HG03064 (cell line): ENCODE measurements around the gene LIN9.
"Not testable (repeated sequence)": the region's sequence is repeated elsewhere in the genome, so short reads cannot be mapped to it uniquely, and the experiment has no call there.

Experiments
- ATAC-seq: cut with Tn5 transposase; IDR thresholded peaks from one replicate; pipeline ENCODE4 v1.9.1; 2021; ENCODE audit warnings: low read depth; ENCODE audit not compliant: unreplicated experiment

LIN9 gene

GRCh38 chr1:226308723-226309397 lies at the start of gene LIN9:
Gene LIN9, minus strand, starts transcription at chr1:226309164. Its CDS starts 25 bp downstream, at chr1:226309139.
- ATAC-seq = peak; percentile 72

DNA sequence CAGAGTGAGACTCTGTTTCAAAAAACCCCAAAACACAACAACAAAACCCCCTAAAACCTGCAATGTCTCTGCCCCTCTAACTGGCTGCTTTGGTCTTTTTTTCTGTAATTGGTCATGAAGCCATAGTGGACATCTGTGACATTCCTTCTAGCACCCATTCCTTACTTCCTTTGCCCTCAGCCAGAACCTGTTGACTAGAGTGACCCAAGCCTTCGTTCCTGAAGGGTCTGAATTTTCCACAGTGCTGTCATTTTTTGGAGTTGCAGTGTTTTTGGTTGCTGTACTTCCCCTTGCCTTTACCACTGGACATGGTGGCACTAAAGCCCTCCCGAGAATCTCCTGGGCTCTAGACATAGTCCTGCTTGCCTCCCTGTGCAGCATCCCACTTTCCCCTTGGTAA lies 48.5 kb upstream of the LIN9 start:
- ATAC-seq = no peak

DNA sequence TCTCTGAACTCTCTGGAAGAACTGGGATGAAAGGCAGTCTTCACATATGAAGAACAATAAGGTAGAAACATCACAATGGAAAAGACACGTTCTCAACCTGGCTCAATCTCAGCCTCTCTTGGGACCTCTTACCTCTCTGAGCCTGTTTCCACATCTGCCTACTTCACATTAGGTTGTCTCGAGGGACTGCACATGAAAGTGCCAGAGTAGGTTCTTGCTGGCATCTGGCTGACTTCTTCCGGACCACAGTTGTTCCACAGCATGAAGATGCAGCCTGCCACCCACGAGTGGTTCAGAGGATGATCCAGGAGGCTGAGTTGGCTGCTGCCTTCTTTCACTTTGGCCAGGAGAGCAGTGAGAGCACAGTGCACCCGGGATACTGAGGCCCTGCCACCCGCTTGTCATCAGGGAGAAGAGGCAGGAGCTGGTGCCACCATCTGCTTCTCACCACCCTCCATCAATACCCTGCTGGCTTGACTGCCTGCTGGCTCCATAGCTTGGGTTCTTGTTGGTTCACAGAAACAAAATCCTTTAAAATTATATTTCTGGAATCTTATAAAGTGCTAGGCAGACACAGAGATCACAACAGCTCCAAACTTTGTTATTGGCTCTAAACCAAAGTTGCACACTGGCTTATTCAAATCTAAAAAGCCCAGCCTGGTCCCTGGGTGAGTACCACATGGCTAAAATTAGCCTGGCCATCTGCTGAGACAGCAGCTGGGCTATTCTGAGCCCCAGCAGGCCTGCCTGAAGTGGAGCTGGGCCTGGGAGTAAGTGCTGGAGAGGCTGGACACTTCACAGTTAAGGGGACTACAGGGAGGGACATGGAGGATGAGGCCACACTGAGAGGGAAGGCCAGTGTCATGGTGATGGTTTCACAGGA lies 46.9 kb upstream of the LIN9 start:
- no peak for ATAC-seq

GRCh38 chr1:226355016-226355415 lies 46.1 kb upstream of the LIN9 start:
- no peak for ATAC-seq

- ATAC-seq = no peak
These were observed 44.9 kb upstream of the LIN9 start for GRCh38 chr1:226353698-226354525.

- no peak for ATAC-seq
These were observed 42.7 kb upstream of the LIN9 start for GRCh38 chr1:226351709-226352108.

DNA sequence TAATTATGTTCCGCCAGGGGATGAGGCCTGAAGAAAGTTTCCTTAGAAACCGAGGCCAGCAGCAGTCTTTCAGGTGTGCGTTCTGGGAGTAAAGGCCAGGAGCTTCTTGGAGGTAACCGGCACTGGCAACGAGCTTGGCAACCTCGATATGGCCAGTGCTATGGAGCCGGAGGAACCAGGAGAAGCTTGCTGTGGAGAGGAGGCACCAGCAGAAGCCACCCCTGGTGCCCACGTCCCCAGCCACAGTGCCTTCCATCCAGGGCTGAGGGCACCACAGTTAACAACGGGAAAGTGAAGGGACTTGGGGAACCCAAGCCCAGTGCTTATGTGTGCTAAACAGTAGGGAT lies 41.5 kb upstream of the LIN9 start:
- peak; percentile 15 for ATAC-seq

DNA sequence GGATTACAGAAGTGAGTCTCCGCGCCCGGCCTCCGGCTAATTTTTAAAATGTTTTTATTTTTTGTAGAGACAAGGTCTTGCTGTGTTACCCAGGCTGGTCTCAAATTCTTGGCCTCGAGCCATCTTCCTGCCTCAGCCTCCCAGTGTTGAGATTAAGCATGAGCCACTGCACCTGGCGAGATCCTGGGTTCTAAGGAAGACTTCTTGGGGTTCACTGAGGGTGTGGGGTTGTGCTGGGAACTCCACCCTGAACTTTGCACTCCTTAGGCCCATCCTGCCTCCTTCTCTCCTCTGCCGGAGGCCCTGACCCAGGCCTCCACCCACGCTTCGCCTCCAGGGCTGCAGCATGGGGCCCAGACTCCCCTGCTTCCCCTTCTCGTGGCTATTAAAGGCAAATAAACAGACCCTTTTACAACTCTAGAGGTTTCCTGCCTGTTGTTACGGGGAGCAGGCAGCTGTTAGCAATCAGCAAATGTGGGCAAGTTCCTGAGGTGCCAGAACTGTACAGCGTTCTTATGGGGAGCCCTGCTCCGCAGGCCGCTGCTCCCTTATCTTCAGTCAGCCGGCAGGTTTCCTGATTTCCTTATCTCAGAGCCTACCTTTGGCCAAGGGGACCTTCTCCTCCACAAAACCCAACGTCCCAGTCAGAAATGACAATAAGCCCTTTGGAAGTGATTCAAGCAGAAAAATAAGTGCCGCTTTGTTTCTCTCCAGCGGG lies 41.0 kb upstream of the LIN9 start:
- ATAC-seq = peak; percentile 62

DNA sequence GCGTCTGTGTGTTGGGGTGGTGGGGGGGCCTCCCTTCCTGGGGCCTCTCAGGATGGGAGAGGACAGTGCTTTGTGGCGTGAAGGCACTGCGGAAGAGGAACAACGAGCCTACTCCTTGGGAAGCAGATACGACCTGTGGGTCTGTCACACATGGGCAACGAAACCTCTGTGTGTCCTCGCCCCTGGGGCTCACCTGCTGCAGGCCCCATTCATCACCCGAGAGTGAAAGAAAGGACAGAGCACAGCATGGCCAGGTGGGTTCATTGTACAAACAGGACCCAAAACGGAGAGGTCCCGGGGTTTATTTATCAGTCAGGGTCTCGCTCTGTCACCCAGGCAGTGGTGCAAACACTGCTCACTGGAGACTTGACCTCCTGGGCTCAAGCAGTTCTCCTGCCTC lies 40.1 kb upstream of the LIN9 start:
- no peak for ATAC-seq

DNA sequence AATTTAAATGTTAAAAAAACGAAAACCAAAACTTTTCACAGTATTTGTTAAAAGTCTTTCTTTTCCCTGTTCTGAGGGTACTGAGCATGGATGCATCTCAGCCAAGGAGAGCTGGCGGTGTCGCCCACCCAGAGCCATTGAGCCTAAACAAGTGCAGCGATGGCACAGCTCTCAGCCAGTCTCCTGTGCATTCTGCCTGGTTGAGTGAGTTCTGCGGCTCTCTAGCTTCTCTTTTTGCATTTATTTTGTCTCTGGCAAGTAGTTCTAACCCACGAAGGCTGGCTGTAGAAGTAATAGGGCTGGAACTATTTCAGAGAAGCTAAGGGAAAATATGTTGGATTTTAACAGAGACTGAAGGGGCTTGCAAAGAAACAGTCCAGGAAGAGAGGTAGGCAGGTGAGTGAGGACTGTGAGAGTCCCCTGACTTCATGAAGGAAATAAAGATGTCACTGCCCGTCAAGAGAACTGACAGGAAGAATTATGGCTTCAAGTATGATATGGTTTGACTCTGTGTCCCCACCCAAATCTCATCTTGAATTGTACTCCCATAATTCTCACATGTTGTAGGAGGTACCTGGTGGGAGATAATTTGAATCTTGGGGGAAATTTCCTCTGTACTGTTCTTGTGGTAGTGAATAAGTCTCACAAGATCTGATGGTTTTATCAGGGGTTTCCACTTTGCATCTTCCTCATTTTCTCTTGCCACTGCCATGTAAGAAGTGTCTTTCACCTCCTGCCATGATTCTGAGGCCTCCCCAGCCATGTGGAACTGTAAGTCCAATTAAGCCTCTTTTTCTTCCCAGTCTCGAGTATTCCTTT lies 35.7 kb upstream of the LIN9 start:
- no peak for ATAC-seq

DNA sequence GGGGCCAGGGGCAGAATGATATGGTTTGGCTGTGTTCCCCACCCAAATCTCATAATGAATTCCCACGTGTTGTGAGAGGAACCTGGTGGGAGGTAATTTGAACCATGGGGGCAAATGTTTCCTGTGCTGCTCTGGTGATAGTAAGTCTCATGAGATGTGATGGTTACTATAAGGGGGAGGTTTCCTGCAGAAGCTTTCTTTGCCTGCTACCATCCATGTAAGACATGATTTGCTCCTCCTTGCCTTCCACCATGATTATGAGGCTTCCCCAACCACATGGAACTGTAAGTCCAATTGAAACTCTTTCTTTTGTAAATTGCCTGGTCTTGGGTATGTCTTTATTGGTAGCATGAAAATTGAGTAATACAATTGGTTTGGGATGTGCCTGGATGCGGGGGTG lies 33.7 kb upstream of the LIN9 start:
- ATAC-seq = no peak

GRCh38 chr1:226340111-226340510 lies 31.1 kb upstream of the LIN9 start:
- ATAC-seq = not testable (repeated sequence)

DNA sequence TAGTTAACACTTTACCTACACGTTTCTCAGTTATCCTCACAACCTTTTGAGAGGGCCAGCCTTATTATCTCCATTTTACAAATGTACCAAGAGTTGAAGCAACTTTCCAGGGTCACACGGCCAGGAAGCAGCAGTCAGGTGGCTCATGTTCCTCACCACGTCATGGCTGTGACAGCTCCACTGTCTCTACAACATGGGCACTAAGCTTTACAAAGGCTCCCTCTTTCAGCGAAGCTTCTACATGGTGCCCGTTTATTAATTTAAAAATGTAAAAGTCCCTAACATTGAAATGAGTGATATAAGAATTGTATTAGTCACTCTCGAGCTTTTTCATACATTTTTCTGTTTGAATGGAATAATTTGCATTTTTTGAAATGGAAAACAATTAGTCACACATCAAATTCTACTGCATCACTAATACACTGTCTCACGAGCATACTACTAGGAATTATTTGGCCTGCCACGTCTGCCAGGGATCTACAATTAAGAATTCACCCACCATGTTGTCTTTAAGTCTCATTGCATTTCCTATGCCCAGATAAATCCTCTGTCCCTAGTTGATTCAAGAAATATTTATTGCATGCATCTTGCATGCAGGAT lies 28.4 kb upstream of the LIN9 start:
- no peak for ATAC-seq

DNA sequence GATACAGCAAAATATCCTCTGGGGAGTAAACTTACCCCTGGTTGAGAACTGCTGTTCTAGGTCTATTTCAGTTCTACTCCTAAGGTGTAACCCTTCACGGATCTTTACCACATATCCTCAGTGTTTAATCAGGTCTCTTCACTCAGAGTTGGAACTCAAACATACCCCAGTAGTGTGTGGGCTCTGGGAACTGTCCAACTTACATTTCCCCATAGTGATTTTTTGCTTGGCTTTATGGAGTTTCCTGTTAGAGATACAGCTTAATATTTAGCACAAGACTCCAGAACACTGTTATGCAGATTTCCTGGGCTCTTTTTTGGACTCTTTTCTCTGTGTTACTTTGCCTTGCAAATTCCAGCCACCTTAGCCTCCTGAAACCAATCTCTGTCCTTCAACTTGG lies 26.7 kb upstream of the LIN9 start:
- ATAC-seq = no peak

- no peak for ATAC-seq
These were observed 24.0 kb upstream of the LIN9 start for GRCh38 chr1:226332947-226333346.

DNA sequence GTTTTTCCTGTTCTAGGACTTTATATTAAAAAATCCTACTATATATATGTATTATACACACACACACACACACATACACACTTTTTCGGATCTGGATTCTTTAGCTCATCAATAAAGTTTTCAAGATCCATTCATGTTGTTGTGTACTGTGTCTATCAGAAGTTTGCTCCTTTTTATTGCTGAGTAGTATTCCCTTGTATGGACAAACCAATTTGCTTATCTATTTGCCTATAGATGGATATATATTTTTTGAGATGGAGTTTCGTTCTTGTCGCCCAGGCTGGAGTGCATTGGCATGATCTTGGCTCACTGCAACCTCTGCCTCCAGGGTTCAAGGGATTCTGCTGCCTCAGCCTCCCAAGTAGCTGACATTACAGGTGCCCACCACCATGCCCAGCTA lies 20.3 kb upstream of the LIN9 start:
- no peak for ATAC-seq

- no peak for ATAC-seq
These were observed 18.8 kb upstream of the LIN9 start for GRCh38 chr1:226327761-226328162.

- no peak for ATAC-seq
These were observed 16.2 kb upstream of the LIN9 start for GRCh38 chr1:226325178-226325577.

DNA sequence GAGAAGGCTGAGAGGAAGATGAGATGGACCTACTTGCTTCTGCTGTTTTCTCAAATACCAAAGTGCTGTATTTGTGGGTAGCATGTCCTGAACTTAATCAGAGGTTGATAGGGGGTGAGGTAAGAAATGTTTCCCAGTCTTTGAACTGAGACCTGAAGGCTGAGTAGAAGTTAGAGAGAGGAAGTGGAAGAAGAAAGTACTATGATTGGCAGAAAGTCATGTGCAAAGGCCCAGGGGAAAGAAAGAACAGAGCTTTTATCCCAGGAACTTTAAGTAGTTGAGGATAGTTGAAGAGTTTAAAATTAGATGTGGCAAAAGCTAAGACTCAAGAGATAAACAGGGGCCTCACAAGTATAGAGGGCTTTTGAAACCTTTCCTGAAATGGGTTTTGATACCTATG lies 15.5 kb upstream of the LIN9 start:
- no peak for ATAC-seq
